Measurements from ENCODE around the gene KRTAP1-3.

DNA sequence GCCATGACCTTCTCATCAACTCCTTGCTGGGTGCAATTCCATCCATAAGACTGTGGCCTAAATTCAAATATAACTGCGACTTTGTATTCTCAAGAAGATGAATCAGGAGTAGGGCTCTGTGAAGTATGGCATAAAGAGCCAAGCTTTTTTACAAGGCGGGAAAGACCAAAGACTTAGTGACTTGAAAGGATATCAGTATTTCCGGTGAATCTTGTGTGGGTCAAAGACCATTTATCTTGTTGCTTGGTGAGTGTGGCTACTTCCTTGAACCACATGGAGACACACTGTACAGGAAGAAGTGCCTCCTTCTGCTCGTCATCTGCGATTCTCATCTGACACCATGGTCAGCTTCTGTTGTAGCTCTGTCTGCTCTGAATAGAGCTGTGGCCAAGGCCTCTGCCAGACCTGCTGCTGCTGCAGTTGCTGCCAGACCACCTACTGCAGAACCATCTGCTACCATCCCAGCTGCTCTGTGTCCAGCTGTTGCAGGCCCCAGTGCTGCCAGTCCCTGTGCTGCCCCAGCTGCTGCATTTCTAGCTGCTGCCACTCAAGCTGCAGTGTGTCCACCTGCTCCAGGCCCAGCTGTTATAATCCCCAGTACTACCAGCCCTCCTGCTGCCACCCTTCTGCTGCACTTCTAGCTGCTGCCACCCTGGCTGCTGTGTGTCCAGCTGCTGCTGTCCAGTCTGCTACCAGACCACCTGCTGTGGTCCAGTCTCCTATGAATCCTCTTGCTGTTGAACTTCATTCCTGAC lies 37.1 kb upstream of the KRTAP1-3 start:
- TF ChIP-seq, protein P1, sequence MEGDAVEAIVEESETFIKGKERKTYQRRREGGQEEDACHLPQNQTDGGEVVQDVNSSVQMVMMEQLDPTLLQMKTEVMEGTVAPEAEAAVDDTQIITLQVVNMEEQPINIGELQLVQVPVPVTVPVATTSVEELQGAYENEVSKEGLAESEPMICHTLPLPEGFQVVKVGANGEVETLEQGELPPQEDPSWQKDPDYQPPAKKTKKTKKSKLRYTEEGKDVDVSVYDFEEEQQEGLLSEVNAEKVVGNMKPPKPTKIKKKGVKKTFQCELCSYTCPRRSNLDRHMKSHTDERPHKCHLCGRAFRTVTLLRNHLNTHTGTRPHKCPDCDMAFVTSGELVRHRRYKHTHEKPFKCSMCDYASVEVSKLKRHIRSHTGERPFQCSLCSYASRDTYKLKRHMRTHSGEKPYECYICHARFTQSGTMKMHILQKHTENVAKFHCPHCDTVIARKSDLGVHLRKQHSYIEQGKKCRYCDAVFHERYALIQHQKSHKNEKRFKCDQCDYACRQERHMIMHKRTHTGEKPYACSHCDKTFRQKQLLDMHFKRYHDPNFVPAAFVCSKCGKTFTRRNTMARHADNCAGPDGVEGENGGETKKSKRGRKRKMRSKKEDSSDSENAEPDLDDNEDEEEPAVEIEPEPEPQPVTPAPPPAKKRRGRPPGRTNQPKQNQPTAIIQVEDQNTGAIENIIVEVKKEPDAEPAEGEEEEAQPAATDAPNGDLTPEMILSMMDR (IDR thresholded peaks at IDR 0.05), result no peak
- no peak for TF ChIP-seq EZH2 (IDR thresholded peaks at IDR 0.05; ENCODE audit: borderline replicate concordance, insufficient read depth, low read depth, low read length, poor library complexity, severe bottlenecking)
